Thymus (tissue), 11 donors: ENCODE data around the gene ARHGAP12. TPM values are rescaled to one million over a fixed set of nuclear protein-coding genes. Genes with fewer than 3 reads are reported as not detected.

ENCODE experiments used
- DNase-seq, 9 donors: peaks; one replicate each; pipeline ENCODE4 v3.0.0-alpha.2; 2013; ENCODE audit warnings: low spot score in 9 of 9, low read depth in 6 of 9, missing footprints in 1 of 9
- H3K27ac ChIP-seq, 2 donors: one replicate each; pipeline ENCODE4 v1.5.1; 2013; ENCODE audit warnings: control low read depth in 1 of 2, low read depth in 1 of 2, low read length in 1 of 2, mild to moderate bottlenecking in 1 of 2, moderate library complexity in 1 of 2
- H3K27me3 ChIP-seq, 2 donors: one replicate each; pipeline ENCODE4 v1.5.1; 2013; ENCODE audit warnings: low read length in 1 of 2; ENCODE audit not compliant: control insufficient read depth in 2 of 2, insufficient read depth in 1 of 2
- H3K36me3 ChIP-seq, 2 donors: one replicate each; pipeline ENCODE4 v1.5.1; 2013; ENCODE audit warnings: low read length in 1 of 2, mild to moderate bottlenecking in 1 of 2, moderate library complexity in 1 of 2; ENCODE audit not compliant: control insufficient read depth in 2 of 2, insufficient read depth in 2 of 2
- H3K4me1 ChIP-seq, 2 donors: one replicate each; pipeline ENCODE4 v1.5.1; 2013; ENCODE audit warnings: low read length in 2 of 2; ENCODE audit not compliant: control insufficient read depth in 2 of 2, insufficient read depth in 2 of 2
- H3K4me3 ChIP-seq, 2 donors: one replicate each; pipeline ENCODE4 v1.5.1; 2013; ENCODE audit warnings: low read length in 2 of 2, control low read depth in 1 of 2, mild to moderate bottlenecking in 1 of 2
- H3K9me3 ChIP-seq, 2 donors: one replicate each; pipeline ENCODE4 v1.5.1; 2013; ENCODE audit warnings: low read length in 1 of 2, mild to moderate bottlenecking in 1 of 2; ENCODE audit not compliant: control insufficient read depth in 2 of 2, insufficient read depth in 1 of 2
- WGBS: extraction: QIAGEN DNeasy Blood & Tissue Kit; methylation state at CpG from one replicate; pipeline ENCODE4 v1.1.7; 2013; 5-methylcytosine and 5-hydroxymethylcytosine counted together
- polyA plus RNA-seq: library from polyadenylated mRNA; stranded (reverse); fragments of 200-250 nt; gene quantifications from one replicate; pipeline ENCODE4 v1.2.3, GENCODE V29; 2013
- total RNA-seq: library from RNA; stranded (reverse); fragments of 120-200 nt; gene quantifications from one replicate; pipeline ENCODE4 v1.2.4, GENCODE V29; 2013
- donor health status: healthy.

Gene ARHGAP12
- total and polyA plus RNA-seq, 2 donors = 20.7 to 43.5 TPM

DNA sequence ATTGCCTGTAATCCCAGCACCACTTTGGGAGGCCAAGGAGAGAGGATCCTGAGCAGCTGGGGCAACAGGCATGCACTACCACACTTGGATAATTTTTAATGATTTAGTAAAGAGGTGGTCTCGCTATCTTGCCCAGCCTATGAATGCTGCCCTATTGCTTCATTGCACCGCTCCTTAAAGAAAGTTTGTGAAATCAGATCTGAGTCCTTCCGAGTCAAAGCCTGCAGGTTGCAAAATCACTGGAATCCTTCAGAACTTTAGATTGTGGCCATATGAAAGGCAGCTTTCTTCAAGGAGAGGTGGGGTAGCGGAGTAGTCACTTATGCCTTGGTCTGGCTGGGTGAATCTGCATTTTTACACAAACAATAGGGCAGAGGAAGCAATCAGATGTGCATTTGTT is 166.3 kb downstream of the ARHGAP12 start:
- peaks cover 13 to 16% of the 10 kb centered on the region in 2 donors for H3K4me1 ChIP-seq
- no peak overlapping the region for H3K4me3 ChIP-seq
- WGBS = 94% methylated on average over 4 of the region's 4 CpGs
- H3K27me3 ChIP-seq = peaks cover 0 to 5% of the 10 kb centered on the region in 2 donors
- H3K36me3 ChIP-seq = no peaks in the 10 kb centered on the region
- no peak overlapping the region for H3K27ac ChIP-seq
- H3K9me3 ChIP-seq = no peaks in the 10 kb centered on the region
- no peak for DNase-seq

DNA sequence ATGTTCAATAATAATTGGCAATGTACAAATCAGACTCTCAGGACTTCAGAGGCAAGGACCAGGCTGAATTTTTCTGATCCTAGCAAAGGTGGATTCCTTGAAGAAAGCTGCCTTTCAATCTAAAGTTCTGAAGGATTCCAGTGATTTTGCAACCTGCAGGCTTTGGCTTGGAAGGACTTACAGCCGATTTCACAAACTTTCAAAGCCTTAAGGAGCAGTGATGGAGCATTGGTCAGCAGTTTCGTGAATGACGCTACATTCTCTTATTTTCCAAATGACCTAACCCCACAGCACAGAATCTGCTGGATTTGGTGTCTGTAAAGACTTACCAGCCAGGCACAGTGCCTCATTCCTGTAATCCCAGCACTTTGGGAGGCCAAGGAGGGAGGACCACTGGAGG is 167.5 kb downstream of the ARHGAP12 start:
- no peak overlapping the region for H3K27ac ChIP-seq
- H3K9me3 ChIP-seq = no peaks in the 10 kb centered on the region
- H3K4me1 ChIP-seq = peaks cover 13 to 16% of the 10 kb centered on the region in 2 donors
- no peak for DNase-seq
- WGBS = over 99% methylated on average over 3 of the region's 3 CpGs
- H3K36me3 ChIP-seq = no peaks in the 10 kb centered on the region
- peaks cover 0 to 5% of the 10 kb centered on the region in 2 donors for H3K27me3 ChIP-seq
- H3K4me3 ChIP-seq = no peak overlapping the region

DNA sequence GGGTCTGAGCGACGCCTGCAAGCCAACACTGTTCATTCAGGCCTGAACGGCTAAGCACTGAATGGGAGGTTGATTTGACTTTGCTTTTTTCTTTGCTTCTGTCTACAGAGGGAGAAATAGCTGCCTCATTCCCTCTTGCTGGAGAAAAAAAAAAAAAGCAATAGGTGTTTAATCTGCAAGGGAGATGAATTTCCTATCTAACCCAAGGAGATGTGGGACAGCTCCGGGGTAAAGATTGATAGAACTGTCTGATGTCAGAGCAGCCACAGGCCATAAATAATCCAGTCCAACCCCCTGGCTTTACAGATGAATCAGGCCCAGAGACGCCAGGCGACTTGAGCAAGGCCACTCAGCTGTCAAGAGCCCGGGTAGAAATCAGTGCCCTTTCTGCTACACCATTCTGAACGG is 168.0 kb downstream of the ARHGAP12 start:
- DNase-seq = no peak
- Histone ChIP-seq H3K4me3 (peak overlapping the region; percentile 49 to 85), H3K27me3 (peaks cover 0 to 5% of the 10 kb centered on the region in 2 donors), H3K4me1 (peaks cover 13 to 16% of the 10 kb centered on the region in 2 donors), H3K27ac (peak overlapping the region; percentile 87 to 94), H3K36me3 (no peaks in the 10 kb centered on the region), H3K9me3 (no peaks in the 10 kb centered on the region)
- WGBS = 54% methylated on average over 8 of the region's 8 CpGs

DNA sequence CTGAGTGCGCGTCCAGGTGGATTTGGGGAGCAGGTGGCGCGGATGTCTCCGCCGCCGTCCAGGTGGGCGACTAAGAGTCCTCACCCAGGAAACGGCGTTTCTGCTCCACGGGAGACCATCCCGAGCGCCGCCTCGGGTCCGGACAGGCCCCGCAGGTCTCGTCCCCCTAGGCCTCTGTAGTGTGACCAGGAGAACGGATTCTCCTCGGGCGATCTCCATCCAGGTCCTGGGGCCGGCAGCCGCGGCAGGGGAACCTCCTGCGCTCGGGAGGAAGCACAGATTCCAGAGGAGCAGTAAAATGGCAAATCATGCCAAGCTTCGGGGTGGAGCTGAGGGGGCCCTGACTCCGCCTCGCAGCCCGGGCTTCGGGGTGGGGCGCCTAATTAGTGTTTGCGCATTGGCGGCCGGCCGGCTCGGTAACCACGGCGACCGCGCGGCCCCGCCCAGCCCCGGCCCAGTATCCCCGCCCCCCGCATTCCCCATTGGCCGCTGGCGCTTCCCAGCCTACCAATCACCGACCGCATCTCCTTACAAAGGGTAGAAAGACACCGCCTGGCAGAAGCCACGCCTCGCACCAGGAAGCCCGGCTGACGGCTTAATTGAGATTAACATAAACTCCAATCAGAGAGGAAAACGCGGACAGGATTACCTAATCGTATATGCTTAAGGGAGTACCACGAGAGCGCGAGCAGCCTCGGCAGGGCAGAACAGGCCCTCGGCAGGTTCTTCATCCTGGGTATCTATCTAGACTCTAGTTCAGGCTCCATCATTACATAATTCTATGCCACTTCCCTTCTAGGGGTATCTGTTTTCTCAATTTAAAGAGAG is 168.6 kb downstream of the ARHGAP12 start:
- peak; percentile 81 to 97 (median 91) for DNase-seq
- under 1% methylated on average over 63 of the region's 63 CpGs for WGBS
- no peaks in the 10 kb centered on the region for H3K9me3 ChIP-seq
- peaks cover 0 to 5% of the 10 kb centered on the region in 2 donors for H3K27me3 ChIP-seq
- no peaks in the 10 kb centered on the region for H3K36me3 ChIP-seq
- peaks cover 13 to 16% of the 10 kb centered on the region in 2 donors for H3K4me1 ChIP-seq
- H3K4me3 ChIP-seq = peak overlapping the region; percentile 64 to 85
- peak overlapping the region; percentile 91 to 94 for H3K27ac ChIP-seq

DNA sequence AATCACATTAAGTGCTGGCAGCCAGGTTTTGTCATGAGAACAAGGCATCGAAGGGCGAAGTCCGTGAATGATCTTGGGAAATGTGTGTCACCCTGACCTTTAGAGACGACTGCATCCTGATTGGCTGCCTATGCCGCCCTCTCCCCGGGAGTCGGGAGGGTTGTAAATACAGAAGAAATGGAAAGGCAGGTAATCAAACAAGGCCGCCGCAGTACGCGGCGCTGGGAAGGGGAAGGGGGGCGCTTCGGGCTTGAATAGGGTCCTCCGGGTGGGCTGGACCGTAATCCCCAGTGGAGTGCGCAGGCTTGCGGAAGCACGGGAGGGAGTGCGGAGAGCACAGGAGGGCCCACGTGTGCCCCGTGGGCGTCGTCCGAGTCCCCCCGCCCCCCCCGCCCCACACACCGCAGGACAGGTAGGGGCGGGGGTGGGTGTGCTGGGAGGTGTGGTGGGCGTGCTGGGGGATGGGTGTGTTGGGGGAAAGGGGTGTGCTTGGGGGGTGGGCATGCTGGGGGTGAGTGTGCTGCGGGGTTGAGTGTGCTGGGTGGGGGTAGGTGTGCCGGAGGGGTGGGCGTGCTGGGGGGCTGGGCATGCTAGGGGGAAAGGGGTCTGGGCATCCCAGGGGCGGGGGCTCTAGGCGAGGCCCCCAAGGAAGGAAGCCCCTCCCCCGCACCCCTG is 169.4 kb downstream of the ARHGAP12 start:
- DNase-seq = peak in 5 of 9 donors; percentile 8 to 41 (median 22)
- 3% methylated on average over 36 of the region's 36 CpGs for WGBS
- Histone ChIP-seq H3K27ac (peak overlapping the region; percentile 79 to 91), H3K4me1 (peaks cover 13 to 16% of the 10 kb centered on the region in 2 donors), H3K9me3 (no peaks in the 10 kb centered on the region), H3K27me3 (peaks cover 0 to 5% of the 10 kb centered on the region in 2 donors), H3K4me3 (peak overlapping the region; percentile 64 to 85), H3K36me3 (no peaks in the 10 kb centered on the region)

DNA sequence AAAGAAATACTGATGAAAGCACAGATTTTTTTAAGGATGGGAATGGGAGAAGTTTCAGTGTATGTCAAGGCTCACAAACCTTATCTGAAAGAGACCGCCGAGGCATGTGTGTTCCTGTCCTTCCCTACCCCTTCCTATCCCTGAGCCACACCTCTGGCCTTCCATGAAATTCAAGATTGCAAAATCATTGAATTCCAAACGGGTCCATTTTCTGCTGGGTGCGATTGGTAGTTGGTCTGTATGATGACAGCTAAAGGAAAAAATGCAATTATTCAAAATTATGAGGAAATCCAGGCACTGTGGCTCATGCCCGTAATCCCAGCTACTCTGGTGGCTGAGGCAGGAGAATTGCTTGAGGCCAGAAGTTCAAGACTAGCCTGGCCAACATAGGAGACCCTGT is 170.1 kb downstream of the ARHGAP12 start:
- Histone ChIP-seq H3K4me1 (peaks cover 13 to 16% of the 10 kb centered on the region in 2 donors), H3K27me3 (peaks cover 0 to 5% of the 10 kb centered on the region in 2 donors), H3K4me3 (no peak overlapping the region), H3K9me3 (no peaks in the 10 kb centered on the region), H3K36me3 (no peaks in the 10 kb centered on the region), H3K27ac (no peak overlapping the region)
- 95% methylated on average over 5 of the region's 5 CpGs for WGBS
- no peak for DNase-seq

DNA sequence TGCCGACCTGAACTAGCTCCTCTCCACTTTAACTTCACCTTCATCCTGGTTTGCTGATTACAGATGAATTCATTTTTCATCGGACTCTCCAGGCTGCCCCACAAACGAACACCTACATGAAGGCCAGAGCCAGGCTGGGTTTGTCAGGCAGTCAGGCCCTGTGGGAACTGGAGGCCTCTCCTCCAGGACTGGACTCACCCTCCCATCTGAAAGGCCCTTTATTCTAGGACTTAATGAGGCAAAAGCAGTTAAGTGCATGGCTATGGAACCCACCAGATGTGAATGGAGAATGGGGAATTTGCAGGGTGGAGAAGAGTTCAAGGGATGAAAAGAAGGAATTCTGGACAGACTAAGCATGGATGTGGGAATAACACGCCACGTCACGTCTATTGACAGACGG is 170.8 kb downstream of the ARHGAP12 start:
- 71% methylated on average over 7 of the region's 7 CpGs for WGBS
- Histone ChIP-seq H3K9me3 (no peaks in the 10 kb centered on the region), H3K27me3 (peaks cover 0 to 5% of the 10 kb centered on the region in 2 donors), H3K4me1 (peaks cover 13 to 16% of the 10 kb centered on the region in 2 donors), H3K4me3 (no peak overlapping the region), H3K27ac (peak overlapping the region; percentile 5 to 49), H3K36me3 (no peaks in the 10 kb centered on the region)
- DNase-seq = no peak

DNA sequence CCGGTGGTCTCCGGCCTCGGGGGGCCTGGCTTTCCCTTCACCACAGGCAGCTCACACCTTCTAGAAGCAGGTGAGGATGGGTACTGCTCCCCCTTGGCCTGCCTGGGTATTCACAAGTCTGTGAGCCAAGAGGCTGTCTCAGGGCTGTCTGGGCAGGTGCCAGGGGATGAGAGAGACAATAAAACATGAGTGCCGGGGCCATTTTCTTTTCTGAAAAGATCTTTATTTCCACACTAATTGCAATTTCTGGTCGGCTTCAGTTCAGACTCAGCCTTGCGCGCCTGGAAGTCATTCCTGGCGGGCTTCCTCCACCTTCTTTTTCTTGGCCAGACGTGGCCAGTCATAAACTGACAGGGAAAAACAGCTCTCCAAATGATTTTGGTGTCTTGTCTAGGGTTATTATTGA is 171.2 kb downstream of the ARHGAP12 start:
- DNase-seq = no peak
- no peak overlapping the region for H3K4me3 ChIP-seq
- no peaks in the 10 kb centered on the region for H3K9me3 ChIP-seq
- 92% methylated on average over 9 of the region's 9 CpGs for WGBS
- peak overlapping the region in 1 of 2 donors; percentile 48 for H3K27ac ChIP-seq
- peaks cover 0 to 5% of the 10 kb centered on the region in 2 donors for H3K27me3 ChIP-seq
- peaks cover 13 to 16% of the 10 kb centered on the region in 2 donors for H3K4me1 ChIP-seq
- no peaks in the 10 kb centered on the region for H3K36me3 ChIP-seq

DNA sequence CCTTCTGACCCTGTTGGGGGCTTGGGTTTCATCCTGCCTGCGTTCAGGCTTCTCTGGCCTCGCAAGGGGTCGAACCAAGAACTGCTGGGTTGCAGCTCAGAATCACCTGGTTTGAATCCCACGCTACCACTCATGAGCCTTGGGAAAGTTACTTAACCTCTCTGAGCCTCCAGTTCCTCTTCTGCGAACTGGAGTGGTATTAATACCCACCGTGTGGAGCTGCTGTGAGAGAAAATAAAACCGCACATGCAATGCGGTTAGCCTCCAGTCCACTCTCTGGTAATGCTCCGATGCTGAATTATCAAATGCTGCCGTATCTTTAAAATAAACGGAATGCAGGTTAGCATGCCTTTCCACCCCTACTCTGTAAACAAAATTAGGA is 171.9 kb downstream of the ARHGAP12 start:
- Histone ChIP-seq H3K27me3 (peaks cover 0 to 5% of the 10 kb centered on the region in 2 donors), H3K27ac (no peak overlapping the region), H3K4me1 (peaks cover 13 to 16% of the 10 kb centered on the region in 2 donors), H3K36me3 (no peaks in the 10 kb centered on the region), H3K9me3 (no peaks in the 10 kb centered on the region), H3K4me3 (no peak overlapping the region)
- DNase-seq = no peak
- WGBS = 92% methylated on average over 11 of the region's 11 CpGs
